NT2/D1 (cell line): ENCODE data around the gene FBXL17.

ENCODE experiments used
- SUZ12 ChIP-seq: IDR thresholded peaks from 2 replicates; pipeline ENCODE4 v1.6.1; 2011; ENCODE audit not compliant: insufficient read length, insufficient read depth; ENCODE audit errors: extremely low read depth
- YY1 ChIP-seq: IDR thresholded peaks from 2 replicates; pipeline ENCODE4 v1.6.1; 2011; ENCODE audit not compliant: insufficient read length, insufficient read depth
- ZNF274 ChIP-seq: IDR thresholded peaks from 2 replicates; pipeline ENCODE4 v1.6.1; 2011; ENCODE audit warnings: mild to moderate bottlenecking, low read depth, low read length

GRCh38 chr5:108212775-108213346 lies 169.0 kb downstream of the FBXL17 start:
- no peak for TF ChIP-seq ZNF274
- TF ChIP-seq YY1 = no peak
- TF ChIP-seq SUZ12 = no peak
